Osteocyte (in vitro differentiated cells): ENCODE results near the gene RAD51B. TPM values are rescaled to one million over a fixed set of nuclear protein-coding genes. Genes with fewer than 3 reads are reported as not detected.
"Not testable (repeated sequence)": the region's sequence is repeated elsewhere in the genome, so short reads cannot be mapped to it uniquely, and the experiment has no call there.

Experiments
- DNase-seq: peaks from one replicate; pipeline ENCODE4 v3.0.0; 2021; ENCODE audit warnings: mixed read lengths; ENCODE audit not compliant: unreplicated experiment; ENCODE audit errors: extremely low spot score
- H3K27ac Mint-ChIP-seq: one replicate; pipeline ENCODE4 v1.8.0; 2021; ENCODE audit warnings: mild to moderate bottlenecking, mixed read lengths; ENCODE audit not compliant: unreplicated experiment
- H3K27me3 Mint-ChIP-seq: one replicate; pipeline ENCODE4 v1.8.0; 2021; ENCODE audit warnings: mixed read lengths; ENCODE audit not compliant: unreplicated experiment
- H3K36me3 Mint-ChIP-seq: one replicate; pipeline ENCODE4 v1.8.0; 2021; ENCODE audit warnings: mixed read lengths; ENCODE audit not compliant: unreplicated experiment
- H3K4me1 Mint-ChIP-seq: one replicate; pipeline ENCODE4 v1.8.0; 2021; ENCODE audit warnings: mixed read lengths; ENCODE audit not compliant: unreplicated experiment
- H3K4me3 Mint-ChIP-seq: one replicate; pipeline ENCODE4 v1.8.0; 2021; ENCODE audit warnings: mild to moderate bottlenecking, moderate library complexity, mixed read lengths; ENCODE audit not compliant: unreplicated experiment
- H3K9me3 Mint-ChIP-seq: one replicate; pipeline ENCODE4 v1.8.0; 2021; ENCODE audit warnings: mixed read lengths; ENCODE audit not compliant: unreplicated experiment
- CTCF ChIP-seq: fragments of 200-600 bp; sonication (generic); IDR thresholded peaks from 2 replicates; pipeline ENCODE4 v1.5.0; 2021; ENCODE audit warnings: antibody characterized with exemption, mild to moderate bottlenecking, moderate library complexity
- total RNA-seq: library from RNA; stranded (reverse); gene quantifications from 2 replicates; pipeline ENCODE4 v1.2.1, GENCODE V29; 2021

RAD51B gene
- total RNA-seq, 1 donor from 2014 or later, result 12.7 TPM

GRCh38 chr14:68300608-68301007 lies 481.0 kb downstream of the RAD51B start:
- Mint-ChIP-seq H3K9me3 (peaks cover 11% of the 10 kb centered on the region), H3K27ac (no peak overlapping the region), H3K36me3 (peaks cover 7% of the 10 kb centered on the region), H3K4me3 (no peak overlapping the region), H3K4me1 (peaks cover 6% of the 10 kb centered on the region), H3K27me3 (no peaks in the 10 kb centered on the region)
- no peak for DNase-seq
- no peak for TF ChIP-seq CTCF

GRCh38 chr14:68301219-68301618 lies 481.6 kb downstream of the RAD51B start:
- no peak for TF ChIP-seq CTCF
- Mint-ChIP-seq H3K27me3 (no peaks in the 10 kb centered on the region), H3K9me3 (peaks cover 11% of the 10 kb centered on the region), H3K4me1 (peaks cover 6% of the 10 kb centered on the region), H3K4me3 (no peak overlapping the region), H3K36me3 (peaks cover 7% of the 10 kb centered on the region), H3K27ac (no peak overlapping the region)
- DNase-seq, result no peak

GRCh38 chr14:68302938-68303337 lies 483.4 kb downstream of the RAD51B start:
- H3K27ac Mint-ChIP-seq, H3K9me3 Mint-ChIP-seq, H3K27me3 Mint-ChIP-seq, H3K36me3 Mint-ChIP-seq, DNase-seq, H3K4me3 Mint-ChIP-seq: not testable (repeated sequence)
- peaks cover 19% of the 10 kb centered on the region for H3K4me1 Mint-ChIP-seq

- no peak for DNase-seq
- H3K9me3 Mint-ChIP-seq, result peaks cover 5% of the 10 kb centered on the region
- no peaks in the 10 kb centered on the region for H3K27me3 Mint-ChIP-seq
- H3K4me1 Mint-ChIP-seq, result peaks cover 28% of the 10 kb centered on the region
- TF ChIP-seq CTCF, result no peak
- H3K36me3 Mint-ChIP-seq, result peaks cover 3% of the 10 kb centered on the region
- no peak overlapping the region for H3K4me3 Mint-ChIP-seq
- H3K27ac Mint-ChIP-seq, result no peak overlapping the region
These were observed 486.2 kb downstream of the RAD51B start for GRCh38 chr14:68305738-68306137.

GRCh38 chr14:68306265-68306933 lies 486.8 kb downstream of the RAD51B start:
- Mint-ChIP-seq H3K27me3 (no peaks in the 10 kb centered on the region), H3K36me3 (peaks cover 3% of the 10 kb centered on the region), H3K4me3 (no peak overlapping the region), H3K9me3 (peaks cover 5% of the 10 kb centered on the region), H3K4me1 (peaks cover 28% of the 10 kb centered on the region), H3K27ac (no peak overlapping the region)
- DNase-seq, result no peak
- no peak for TF ChIP-seq CTCF
